Limb (tissue), 2 donors: Measurements from ENCODE around the gene CRYL1.
A peak's percentile ranks its signal among the peaks of the same experiment; 100 is the strongest.

Experiments used
- DNase-seq, 2 donors: peaks; one replicate each; pipeline ENCODE4 v3.0.0-alpha.2; 2016; ENCODE audit errors: extremely low spot score in 2 of 2

The CRYL1 gene

GRCh38 chr13:20426766-20427448 lies 98.8 kb downstream of the CRYL1 start:
- DNase-seq = no peak

GRCh38 chr13:20425819-20426219 lies 99.8 kb downstream of the CRYL1 start:
- DNase-seq = no peak

DNA sequence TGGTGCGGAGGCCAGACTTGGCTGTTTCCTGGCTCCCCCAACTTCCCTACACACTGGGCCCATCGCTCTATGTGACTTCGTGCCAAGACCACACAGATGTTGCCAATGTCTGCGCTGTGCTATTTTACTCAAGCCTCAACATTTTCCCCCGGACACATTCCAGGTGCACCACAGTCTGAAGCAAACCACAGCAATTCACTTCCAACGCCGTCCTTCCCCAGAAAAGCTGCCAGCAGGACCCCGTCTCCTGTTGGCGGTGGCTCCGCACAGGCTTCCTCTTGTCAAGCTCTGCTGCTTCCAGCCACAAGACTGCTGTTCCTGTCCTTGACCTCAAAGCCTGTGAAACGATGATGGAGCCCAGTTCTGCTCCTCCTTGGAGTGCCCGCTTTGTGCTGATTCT lies 100.7 kb downstream of the CRYL1 start:
- peak; percentile 67 to 79 for DNase-seq

- no peak for DNase-seq
These were observed 101.2 kb downstream of the CRYL1 start for GRCh38 chr13:20424559-20424852.

GRCh38 chr13:20422362-20422761 lies 103.3 kb downstream of the CRYL1 start:
- DNase-seq = no peak

DNA sequence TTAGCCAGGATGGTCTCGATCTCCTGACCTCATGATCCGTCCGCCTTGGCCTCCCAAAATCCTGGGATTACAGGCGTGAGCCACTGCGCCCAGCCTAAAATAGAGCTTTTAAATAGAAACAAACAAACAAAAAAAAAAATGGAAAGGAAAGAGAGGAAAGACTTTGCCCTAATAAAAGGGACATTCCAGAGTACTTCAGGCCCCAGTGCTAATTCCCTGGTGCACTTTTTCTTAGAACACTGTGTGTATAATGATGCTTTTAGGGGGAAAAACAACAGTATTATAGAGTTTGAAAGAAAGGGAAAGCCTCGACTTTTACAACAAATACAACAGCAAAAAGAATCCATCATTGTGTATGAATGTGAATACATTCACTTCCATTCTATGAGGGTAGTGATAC lies 104.7 kb downstream of the CRYL1 start:
- DNase-seq = no peak

DNA sequence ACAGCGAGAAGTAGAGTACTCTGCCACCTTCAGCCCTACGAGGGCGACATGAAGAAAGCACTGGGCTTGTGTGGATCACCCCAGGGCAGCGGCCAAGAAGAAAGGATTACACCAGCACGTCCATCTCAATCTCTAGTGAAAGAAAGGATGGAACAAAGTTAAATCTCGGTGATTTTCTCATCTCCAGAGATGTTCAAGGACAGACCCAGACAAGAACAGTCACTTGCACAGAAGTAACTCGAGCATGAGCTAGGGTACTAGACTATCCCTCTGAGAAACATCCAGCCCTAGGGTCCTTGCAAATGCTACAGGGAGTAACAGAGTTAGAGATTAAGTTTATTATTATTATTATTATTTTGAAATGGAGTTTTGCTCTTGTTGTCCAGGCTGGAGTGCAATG lies 106.7 kb downstream of the CRYL1 start:
- no peak for DNase-seq

DNA sequence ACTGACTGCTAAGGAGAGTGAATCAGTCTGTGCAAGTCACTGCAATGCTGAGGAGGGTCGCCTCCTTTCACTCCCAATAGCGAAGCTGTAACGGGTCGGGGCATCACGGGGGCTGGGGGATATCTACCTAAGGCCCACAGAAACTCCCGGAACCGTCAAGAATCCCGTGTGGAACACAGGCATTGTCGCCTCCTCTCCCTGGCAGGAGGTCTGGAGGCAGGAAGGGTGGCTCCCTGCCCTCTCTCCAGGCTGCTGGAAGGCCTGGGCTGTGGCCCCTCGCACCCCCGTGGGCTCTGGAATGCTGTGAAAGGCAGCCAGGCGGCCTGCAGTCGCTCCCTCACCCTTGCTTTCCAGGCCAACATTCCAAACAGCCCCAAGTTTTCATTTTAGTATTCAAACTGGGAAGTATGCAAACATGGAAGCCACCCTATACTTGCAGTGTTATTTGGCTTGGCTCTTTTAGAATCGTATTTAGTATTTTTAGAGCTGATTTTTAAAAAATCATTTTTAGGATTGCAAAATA lies 109.4 kb downstream of the CRYL1 start:
- DNase-seq = no peak

DNA sequence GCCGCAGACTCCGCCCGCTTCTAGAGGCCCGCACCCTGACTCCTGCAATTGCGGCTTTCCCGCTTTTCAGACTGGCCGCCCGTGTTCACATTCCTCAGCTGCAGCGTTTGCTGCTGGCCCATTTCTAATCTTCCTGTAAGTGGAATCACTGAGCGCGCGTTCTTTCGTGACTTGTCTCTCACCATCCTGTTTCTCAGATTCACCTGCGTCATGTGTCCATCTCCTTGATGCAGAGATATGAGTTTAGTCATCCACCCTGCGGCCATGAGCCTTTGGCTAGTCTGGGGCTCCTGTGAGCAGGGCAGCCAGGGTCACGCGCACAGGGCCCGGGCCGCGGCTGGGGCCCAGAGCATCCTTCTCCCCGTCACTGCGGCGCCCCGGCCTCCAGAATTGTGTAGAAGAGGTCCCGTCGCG lies 110.0 kb downstream of the CRYL1 start:
- no peak for DNase-seq

- DNase-seq = no peak
These were observed 110.4 kb downstream of the CRYL1 start for GRCh38 chr13:20415306-20415679.

DNA sequence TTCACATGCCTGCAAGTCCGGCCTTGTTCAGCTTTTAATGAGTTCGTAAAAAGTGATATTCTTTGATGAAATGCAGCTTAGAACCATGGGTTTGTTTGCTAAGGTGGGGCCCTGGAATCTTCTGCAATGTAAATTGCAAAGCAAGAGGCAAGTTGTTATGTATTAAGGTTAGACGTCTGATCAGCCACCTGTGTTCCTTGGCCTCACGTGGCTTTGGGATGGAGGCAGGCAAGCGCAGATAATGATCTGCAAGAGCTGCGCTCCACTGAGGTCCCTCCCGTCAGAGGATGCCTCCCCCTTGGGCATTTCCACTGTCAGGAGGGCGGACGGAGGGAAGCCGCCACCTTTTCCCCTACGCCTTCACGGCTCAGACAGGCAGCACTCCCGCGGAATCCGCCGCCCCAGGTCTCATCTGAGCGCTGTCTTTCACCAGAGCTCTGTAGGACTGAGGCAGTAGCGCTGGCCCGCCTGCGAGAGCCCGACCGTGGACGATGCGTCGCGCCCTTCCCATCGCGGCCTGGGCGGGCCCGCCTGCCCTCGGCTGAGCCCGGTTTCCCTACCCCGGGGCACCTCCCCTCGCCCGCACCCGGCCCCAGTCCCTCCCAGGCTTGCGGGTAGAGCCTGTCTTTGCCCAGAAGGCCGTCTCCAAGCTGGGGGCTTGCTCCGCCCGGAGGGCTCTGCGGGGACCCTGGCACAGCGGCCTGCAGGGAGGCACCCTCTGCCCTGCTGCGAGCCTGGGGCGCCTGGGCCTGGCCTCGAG lies 110.9 kb downstream of the CRYL1 start:
- peak in 1 of 2 donors; percentile 55 for DNase-seq

DNA sequence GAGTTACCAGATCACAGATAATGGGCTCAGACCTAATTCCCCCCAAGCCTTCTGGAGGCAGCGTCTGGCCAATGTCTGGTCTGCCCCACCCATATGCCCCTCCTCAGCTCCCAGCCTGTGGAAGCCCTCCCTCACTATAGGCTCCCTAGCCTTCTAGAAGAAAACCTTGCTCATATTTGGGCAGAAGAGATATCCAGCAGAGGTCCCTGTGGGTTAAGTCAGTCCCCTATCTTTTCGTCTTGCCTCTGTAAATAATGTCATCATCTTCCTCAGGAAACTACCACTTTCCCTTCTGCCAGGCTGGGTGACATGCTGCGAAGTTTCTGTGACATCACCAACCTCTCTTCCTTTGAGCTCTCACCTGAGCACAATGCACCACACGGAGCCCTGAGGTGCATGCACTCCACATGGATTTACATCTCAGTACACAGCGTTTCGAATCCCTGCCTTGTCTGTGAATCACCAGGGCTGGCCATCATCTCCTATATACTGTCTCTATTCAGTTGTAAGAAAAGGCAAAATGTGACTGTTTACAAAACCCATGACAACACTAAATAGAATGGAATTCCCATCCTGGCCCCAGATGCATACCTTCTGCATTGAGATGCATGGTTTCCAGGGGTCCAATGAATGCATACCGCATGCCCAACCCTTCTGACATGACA lies 112.8 kb downstream of the CRYL1 start:
- DNase-seq = no peak

GRCh38 chr13:20411638-20412342 lies 113.9 kb downstream of the CRYL1 start:
- no peak for DNase-seq

- DNase-seq = no peak
These were observed 114.9 kb downstream of the CRYL1 start for GRCh38 chr13:20410726-20411125.

DNA sequence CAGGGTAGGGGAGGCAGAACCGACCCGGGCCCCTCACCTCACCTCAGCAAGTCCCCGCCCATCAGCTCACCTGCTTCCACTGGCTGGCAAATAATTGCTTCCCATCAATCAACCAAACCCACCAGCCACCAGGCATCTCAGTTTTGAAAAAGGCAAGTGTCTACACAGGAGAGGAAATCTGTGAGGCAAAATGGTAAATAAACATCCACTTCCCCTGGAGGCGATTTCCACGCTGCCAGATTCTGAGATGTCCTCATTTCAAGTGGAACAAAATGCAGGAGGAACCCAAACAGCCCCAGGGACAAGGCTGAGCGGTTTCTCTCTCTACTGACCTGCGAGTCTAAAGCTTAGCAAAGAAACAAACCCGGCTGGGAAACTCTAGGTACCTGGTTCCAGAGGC lies 117.5 kb downstream of the CRYL1 start:
- no peak for DNase-seq

DNA sequence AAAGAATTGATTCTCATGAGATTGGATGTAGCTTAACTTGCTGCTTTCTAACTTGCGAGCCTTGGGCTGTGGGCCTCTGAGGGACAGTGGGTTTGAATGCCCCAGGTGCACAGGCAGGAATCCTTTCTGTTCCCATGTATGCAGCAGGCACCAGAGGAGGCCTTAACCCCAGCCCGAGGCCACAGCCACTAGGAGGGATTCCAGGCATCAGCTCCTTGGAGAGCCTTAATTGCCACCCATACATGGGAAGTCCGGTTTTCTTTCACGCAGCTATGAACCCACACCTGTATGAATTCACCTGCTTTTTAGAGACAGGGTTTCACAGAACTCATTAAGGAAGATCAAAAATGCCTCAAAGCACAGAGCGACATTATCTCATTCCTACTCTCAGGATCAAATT lies 117.9 kb downstream of the CRYL1 start:
- no peak for DNase-seq

DNA sequence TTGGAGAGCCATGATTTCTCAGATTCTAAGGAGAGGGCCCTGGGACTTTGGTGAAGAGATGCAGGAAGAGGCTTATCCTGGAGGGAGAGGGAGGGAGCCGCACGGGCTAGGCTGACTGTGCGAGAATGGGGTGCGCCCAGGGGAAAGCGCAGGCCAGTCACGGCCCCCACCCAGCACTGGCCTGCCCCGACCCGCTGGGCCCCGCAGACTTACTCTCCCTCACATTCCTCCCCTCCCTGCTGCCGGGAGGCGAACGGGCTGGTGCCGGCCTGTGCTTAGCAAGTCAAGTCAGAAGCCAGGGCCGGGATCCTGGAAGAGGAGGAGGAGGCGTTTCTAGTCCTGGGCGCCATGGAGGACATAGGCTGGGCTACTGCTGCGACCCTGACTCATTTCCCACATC lies 120.0 kb downstream of the CRYL1 start:
- no peak for DNase-seq

DNA sequence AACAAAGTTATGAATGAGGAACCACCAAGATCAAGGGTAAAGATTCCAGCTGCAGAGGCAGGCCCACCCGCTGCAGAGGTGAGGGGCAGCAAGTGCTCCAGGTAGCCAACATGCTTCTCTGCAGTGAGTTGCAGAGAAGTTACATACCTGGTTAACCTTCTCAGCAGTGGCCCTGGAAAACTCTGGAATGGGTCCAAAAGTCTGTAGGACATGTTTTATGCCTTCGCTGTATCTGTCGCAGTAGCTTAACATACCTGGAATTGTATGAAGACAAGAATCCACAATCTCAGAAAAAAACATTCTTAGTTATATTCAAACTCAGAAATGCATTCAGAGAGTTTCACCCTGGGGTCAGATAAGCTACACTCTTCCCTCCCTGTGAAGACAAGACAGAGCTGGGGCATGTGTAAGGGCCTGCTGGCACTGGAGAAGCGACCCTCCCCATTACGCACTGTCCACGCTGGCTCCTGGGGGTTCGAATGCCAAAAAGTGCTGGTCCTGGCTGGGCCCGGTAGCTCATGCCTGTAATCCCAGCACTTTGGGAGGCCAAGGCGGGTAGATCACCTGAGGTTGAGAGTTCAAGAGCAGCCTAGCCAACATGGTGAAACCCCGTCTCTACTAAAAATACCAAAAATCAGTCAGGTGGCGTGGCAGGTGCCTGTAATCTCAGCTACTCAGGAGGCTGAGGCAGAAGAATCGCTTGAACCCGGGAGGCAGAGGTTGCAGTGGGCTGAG lies 121.0 kb downstream of the CRYL1 start:
- DNase-seq = no peak

DNA sequence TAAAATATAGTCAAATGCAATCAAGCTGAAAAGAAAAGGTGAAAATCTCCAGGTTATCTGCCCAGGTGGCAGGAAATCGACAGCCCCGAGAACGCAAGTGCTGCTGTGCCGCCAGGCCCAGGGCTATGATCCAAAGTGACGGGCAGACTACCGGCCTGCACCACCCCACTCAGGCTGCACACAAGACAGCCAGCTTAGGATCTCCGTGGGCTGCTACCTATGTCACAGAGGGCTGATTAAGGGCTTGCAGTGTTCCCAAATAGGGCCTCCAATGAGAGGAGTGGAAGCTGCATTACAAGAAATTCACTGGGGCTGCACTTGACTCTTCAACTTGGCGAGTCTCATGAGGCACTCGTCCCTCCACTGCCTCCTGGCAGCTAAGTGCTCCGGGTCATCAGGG lies 121.8 kb downstream of the CRYL1 start:
- no peak for DNase-seq

GRCh38 chr13:20402881-20403280 lies 122.8 kb downstream of the CRYL1 start:
- no peak for DNase-seq
